Left renal cortex interstitium (tissue), 4 donors: ENCODE measurements around the gene DLGAP1. TPM values are rescaled to one million over a fixed set of nuclear protein-coding genes. Genes with fewer than 3 reads are reported as not detected.

Experiments
- DNase-seq, 4 donors: peaks; one replicate each; pipeline ENCODE4 v3.0.0-alpha.2; 2013; ENCODE audit warnings: low read depth in 4 of 4, low spot score in 2 of 4, missing footprints in 1 of 4
- polyA plus RNA-seq, 4 donors: library from polyadenylated mRNA; unstranded; fragments of 120-200 nt; gene quantifications; one replicate each; pipeline ENCODE4 v1.2.1, GENCODE V29; 2013; ENCODE audit not compliant: insufficient read length in 4 of 4

DLGAP1 gene
- polyA plus RNA-seq, 4 donors: 4.1 to 5.3 (median 4.9) TPM

DNA sequence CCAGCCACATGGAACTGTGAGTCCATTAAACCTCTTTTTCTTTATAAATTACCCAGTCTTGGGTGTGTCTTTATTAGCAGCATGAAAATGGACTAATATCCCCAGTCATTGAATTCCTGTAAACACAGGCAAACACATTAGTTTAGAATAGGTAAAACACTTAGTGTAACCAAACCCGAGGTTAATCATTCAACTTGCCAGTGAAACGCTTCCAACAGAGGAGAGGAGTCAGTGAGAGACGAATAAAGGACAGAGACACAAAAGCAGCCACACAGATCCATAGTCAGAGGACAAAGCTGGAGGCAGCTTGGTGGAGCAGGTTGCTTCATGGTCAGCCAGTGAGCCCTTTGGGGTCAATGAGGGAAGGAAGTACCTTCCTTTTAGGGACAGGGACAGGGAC, 657.1 kb downstream of the DLGAP1 start:
- no peak for DNase-seq

DNA sequence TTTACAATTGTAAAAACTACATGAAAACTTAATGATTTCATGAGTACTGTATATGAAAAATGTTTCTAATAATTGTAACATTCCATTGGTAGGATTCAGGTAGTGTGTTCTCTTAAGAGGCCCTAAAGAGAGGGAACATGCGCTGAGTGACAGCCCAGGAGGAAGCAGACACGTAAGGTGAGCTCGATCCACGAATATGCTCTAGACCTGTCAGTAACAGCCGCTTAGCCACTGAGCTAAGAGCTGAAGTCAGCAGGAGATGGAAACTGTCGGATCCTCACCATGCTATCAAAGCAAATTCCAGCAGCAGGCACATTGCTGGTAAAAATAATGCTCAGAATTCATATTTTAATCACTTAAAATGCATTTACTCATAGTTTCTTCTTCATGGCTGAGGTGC, 658.7 kb downstream of the DLGAP1 start:
- DNase-seq: no peak

DNA sequence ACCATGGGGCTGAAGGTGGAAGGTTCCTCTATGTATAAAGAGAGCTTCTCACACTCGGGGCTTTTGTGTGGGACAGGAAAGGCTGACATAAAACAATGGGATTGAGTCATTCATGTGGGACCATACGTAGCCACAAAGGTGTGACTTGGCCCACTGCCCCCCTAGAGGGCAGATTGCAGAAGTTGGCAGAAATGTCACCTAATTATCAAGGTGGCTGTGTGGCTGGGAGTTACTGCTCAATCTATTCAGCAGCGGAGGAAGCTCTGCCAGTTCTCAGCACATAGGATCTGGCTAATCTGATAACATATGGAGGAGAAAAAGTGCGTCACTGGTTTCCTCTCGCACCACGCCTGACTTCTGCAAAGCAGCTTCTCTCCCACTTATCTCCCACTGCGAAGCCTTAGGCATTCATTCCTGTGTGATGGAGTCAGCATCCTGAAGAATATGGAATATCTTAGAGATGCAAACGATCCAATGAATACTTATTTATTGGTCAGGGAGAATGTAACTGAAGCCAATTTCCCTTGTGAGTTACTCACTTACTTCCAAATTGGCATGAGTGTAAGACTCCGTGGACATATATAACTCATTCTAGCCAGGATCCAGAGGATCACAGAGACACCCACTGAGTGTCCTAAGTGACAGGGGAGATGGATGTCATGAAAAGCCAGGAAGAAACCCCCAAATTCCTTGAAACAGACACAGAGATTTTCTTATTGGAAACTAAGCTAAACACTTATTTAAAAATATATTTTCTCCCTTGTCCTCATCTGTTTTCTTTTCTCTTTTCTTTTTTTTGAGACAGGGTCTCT, 660.4 kb downstream of the DLGAP1 start:
- no peak for DNase-seq

DNA sequence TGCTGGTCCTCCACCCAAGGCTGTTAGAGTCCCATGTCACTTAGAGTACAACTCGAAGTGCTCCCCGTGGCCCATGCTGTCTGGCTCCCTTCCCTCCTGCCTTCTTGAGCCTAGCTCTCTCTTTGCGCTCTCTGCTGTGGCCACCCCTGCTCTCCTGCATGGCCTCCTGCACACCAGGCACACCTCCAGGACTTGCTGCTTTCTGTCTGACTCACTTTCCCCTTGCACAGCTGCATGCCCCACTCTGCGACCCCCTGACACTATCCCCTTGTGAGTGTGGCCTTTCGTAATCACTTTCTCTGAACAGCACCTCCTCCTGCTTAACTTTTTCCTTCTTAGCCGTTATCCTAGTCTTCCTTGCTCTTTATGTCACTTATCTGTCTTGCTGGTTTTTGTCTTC, 661.6 kb downstream of the DLGAP1 start:
- DNase-seq: no peak

DNA sequence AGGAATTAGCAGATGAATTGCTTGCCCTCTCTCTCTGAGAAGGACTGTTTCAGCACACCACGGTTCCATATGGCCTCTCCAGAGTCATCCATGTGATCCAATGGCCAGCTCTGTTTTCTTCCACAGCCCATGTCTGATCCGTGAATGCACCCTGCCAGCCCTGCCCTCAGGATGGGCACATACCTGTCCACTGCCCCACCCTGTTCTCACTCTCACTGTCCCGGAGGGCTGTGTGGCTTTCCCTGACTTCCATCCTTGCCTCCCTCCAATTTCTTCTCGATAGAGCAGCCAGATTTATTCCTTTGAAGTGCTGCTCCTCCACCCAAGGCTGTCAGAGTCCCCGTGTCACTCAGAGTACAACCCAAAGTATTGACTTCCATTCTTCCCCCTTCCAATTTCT, 662.0 kb downstream of the DLGAP1 start:
- no peak for DNase-seq

DNA sequence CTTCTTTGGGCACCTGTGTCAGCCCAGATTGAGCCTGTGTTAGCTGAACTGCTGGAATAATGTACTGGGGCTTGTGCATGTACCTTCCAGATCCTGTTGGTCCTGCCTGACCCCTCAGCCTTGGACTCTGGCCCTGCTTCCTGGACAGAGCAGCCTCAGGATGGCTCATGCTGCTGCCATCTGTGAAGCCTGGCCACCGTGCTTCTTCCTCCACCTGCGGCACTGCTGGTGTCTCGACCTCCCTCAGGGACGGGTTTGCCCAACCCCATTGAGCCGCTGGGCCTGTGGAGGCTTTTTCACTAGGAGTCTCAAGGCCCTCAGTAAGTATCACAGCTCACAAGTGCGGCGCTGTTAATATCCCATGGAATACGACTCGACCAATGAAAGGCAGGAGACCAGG, 662.4 kb downstream of the DLGAP1 start:
- no peak for DNase-seq

DNA sequence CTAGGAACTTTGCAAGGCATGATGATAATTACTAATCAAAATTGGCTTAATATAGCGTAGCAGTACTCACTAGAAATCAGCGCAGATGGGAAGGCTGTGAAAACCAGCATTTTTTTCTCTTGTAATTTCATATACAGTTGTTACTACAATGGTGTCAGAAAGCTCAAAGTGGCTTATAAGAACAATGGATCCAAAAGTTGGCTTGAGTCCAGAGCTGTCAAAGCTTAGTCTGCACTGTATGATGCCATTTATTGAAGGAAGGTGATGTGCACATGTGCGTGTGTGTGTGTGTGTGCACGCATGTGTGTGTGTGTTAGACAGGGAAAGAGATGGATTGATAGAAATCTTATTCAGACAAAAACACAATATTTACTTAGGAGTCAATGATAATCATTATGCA, 663.9 kb downstream of the DLGAP1 start:
- DNase-seq: no peak

DNA sequence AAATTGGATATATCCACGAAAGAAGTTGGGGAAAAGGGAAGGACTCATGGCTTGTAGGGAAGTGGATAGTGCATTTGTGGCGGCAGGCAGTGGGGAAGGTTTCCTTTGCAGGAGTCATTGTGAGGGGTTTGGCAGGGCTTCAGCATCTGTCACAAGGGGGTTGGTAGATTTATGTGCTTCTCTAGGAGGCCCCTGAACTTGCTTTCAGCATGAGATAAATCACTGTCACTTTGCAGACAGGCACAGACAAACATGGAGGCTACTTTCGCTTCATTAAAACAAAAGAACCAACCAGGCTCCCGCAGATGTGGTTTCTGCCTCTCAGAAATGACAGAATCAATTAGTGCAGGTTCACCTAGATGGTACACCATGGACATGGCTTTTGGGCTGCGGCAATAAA, 664.4 kb downstream of the DLGAP1 start:
- peak in 2 of 4 donors; percentile 49 to 68 for DNase-seq

DNA sequence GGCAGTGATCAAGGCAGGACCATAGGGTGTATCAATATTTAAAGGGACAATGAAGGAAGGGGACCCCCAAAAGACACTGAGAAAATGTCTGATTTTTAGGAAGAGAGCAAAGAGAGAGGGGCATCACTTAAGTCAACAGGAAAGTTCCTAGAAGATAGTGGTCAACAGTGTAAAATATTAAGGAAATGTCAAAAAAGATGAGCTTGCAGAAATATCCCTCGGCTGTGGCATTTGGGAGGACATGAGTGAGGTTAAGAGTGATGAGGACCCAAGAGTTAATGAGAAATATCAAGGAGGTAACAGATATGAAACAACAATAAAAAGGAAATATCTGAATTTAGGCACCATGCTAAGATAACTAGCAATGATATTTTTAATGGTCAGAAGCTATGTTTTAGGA, 665.6 kb downstream of the DLGAP1 start:
- DNase-seq: no peak

DNA sequence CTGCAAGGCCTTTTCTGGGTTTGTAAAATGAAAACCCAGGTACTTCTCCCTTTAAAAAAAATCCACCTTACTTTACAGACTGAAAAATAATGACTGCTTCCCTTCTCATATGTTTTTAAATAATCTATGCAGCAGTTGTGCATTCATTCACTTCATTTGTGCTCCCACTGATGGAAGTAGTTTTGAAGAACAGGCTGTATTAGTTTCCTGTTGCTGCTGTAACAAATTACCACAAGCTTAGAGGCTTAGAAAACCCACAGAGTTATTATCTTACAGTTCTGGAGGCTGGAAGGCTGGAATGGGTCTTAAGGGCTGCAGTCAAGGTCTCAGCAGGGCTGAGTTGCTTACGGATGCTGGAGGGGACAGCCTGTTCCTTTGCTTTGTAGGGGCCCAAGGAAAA, 670.2 kb downstream of the DLGAP1 start:
- no peak for DNase-seq

DNA sequence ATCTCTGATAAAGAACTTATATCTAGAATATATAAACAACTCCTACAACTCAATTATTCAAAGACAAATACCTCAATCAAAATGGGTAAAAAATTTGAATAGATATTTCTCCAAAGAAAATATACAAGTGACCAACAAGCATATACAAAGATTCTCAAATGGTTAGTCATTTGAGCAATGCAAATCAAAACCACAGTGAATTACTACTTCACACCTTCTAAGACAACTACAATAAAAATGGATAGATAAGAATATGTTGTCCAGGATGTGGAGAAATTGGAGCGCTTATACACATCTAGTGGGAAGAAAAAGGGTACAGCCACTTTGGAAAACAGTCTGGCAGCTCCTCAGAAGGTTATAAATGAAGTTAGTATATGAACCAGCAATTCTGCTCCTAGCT, 672.2 kb downstream of the DLGAP1 start:
- no peak for DNase-seq

DNA sequence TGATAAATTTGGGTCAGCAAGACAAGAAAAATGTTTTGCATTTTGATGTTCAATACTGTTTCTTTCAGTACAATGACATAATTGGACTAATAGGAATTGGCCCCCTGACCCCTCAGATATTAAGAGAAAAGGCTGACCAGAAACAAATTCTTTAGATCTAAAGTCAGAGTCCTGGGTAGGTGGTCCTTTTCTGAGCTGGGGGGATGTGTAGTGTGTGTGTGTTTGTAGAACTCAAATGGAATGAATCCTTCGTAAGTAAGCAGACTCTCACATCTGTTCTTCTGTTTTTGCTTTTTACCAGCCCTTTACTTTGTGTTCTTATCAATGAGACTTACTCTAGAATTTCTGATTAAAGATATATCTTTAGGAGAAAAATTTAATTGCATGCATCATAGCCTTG, 677.4 kb downstream of the DLGAP1 start:
- no peak for DNase-seq

DNA sequence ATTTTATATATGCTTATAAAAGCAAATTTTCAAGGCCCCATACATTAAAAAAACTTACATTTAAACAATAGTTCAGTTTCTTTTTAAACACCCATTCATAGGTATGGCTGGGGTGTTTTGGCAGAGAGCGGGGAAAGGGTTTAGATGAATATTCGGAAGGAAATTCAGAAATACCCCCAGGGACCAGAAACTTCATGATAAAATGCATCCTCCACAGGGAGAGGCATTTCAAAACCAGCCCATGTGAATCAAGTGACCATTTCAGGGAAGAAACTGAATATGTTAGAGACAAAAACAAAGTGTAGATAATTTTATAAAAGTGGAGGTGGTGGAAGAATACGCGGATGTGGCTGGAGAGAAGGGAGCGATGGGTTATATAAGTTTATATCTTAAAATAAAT, 678.0 kb downstream of the DLGAP1 start:
- DNase-seq: no peak

DNA sequence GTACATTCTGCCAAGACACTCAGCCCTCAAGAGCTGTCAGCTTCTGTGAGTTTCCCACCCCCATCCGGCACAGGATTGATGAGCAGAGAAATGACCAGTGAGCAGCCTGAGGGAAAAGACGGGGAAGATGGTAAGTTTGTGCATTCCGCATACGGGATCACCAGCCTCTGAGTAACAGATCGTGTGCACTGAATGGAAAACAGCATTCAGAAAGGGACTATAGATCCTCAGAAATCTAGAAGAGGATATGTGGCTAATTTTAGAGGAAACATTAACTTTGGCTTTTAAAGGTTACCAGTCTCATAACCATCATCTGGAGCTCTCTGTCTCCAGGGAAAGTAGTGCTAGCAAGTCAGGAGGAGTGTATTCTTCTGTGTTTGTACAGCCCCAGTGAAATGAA, 679.1 kb downstream of the DLGAP1 start:
- no peak for DNase-seq

DNA sequence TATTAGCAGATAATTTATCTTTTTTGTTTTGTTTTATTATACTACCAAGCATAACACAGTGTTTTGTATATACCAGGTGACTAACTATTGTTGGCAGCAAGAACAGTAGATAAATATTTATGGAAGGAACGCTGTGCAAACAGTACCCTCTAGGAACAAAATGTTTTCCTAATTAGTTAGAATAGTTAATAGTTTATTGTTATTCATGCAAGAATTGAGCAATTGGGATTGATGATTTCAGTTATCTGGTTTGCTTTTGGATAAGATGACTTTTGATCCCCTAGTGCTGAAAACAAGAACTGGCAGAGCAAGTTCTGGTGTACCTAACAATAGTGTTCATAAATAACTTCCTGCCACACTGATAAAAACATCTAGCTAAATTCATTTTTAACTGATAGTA, 681.8 kb downstream of the DLGAP1 start:
- no peak for DNase-seq

DNA sequence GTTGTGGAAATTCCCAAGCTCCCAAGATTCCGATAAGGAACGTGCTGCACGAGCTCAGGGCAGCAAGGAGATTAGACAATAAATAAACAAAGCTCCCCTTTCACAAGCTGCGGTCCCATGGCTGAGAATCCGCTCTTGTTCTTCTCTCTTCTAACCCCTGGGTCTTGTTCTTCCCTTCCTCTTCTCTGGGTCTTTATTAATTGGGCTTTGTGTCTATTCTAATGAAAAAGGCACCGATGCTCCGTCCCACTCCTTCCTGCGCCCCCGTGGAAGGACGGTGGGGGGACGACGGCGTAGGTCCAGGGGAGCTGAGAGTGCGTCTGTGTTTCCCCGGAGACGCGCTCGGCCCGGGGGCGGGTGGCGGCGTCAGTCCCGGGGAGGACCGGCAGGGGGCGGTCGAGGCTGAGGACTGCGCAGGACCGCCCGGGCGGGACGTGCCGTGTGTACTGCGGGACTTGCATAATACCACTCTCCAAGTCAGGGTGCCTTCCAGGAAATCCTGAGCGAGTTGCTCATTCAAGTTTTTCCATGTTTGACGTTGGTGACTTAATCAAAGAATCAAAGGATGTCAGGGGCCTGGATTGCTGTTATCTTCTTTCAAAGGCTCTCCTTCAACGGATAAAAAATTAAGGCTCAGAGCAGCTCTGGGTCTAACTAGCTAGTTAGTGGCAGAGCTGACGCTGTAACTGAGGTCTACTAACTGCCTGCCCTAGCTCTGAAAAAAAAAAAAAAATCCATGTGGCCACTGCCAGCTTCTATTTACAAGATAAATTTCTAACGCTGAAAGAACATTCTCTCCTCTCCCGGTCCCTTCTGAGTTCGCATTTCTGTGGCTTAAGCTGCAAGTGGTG, 683.8 kb downstream of the DLGAP1 start:
- peak; percentile 66 to 77 (median 74) for DNase-seq

DNA sequence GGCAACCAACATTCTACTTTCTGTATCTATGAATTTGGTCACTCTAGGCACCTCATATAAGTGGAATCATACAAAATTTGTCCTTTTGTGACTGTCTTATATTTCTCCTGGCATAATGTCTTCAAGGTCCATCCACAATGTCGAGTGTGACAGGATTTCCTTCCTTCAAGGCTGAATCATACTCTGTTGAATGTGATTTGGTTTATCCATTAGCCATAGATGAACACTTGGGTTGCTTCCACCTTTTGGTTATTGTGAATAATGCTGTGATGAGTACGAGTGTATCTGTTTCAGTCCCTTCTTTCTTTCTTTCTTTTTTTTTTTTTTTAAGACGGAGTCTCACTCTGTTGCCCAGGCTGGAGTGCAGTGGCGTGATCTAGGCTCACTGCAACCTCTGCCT, 693.8 kb downstream of the DLGAP1 start:
- no peak for DNase-seq

DNA sequence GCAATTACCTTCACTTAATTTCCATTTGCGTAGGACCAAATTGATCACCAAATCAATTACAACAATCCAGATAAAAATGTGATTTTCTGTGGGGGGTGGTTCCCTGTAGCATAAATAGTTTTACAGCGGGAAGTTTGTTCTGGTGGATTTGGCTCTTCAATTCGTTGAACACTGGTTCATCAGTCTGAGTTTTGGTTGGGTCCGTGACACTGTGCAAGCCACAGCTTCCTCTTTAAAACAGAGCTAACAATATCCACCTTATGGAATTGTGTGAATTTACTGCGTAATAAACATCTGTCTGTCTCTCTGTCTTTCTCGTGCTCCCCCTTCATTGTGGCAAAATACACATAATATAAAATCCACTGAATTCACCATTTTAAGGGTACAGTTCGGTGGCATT, 694.4 kb downstream of the DLGAP1 start:
- DNase-seq: no peak

DNA sequence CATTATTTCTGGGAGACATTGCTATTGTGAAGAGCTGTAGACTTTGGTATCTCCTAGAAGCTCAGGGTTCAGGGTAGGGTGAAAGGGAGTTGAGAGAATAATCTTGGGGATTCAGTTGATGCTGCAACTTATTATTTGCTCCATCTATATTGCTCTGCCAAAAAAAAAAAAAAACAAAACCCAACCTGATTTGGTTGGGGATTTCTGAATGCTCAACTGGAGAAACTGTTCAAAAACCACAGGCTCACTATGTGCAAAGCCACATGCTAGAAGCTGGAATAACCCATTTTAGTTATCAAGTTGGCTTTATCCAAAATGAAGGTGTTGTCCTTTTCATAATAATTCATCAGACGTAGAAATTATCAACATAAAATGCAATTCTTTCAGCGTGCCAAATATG, 696.0 kb downstream of the DLGAP1 start:
- no peak for DNase-seq

DNA sequence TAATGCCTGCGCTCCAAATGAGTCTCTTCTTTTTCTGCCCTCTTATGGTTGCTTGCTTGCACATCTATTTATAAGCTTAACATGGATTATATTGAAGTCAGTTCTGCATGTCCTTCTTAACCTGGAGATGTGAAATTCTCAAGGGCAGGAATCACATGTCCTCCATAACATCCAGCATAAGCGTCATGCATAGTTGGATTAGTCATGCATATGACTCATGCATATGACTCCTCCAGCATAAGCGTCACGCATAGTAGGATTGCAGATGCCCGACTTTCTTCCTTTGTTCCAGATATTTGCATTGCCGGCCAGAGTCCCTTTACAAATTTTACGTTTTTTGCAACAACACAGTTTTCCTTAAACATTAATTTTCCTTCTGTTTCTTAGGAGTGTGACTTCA, 696.6 kb downstream of the DLGAP1 start:
- DNase-seq: no peak

DNA sequence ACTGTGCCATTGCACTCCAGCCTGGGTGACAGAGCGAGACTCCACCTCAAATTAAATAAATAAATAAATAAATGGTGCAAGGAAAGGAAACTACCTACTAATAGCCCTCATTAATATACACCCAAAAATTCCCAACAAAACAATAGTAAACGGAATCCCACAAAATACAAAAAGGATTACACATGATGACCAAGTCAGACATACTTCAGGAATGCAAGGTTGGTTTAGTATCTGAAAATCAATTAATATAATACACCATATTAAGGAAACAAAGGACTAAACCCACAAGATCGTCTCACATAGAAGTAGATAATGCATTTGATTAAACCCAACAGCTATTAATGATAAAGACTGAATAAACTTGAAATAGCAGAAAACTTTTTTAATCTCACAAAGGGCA, 697.7 kb downstream of the DLGAP1 start:
- DNase-seq: no peak

DNA sequence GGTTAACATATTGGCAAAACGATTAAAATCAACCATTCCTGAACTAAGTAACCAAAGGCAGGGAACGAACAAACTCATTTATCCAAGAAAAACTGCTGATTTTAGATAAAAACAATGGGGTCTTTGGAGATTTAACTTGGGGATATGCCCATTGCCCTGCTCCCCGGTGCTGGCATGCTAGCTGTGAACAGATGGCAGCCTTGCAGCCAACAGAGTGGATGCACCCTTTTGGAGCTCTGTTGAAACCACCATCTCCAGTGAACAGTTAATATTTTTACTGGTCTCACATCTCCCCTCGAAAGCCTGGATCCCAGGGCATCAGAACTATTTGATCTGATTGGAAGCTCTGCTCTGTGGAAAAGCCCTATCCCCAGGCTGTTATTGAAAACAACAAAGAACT, 702.0 kb downstream of the DLGAP1 start:
- no peak for DNase-seq
